ENCODE measurements around the gene PTPRE.

The PTPRE gene

DNA sequence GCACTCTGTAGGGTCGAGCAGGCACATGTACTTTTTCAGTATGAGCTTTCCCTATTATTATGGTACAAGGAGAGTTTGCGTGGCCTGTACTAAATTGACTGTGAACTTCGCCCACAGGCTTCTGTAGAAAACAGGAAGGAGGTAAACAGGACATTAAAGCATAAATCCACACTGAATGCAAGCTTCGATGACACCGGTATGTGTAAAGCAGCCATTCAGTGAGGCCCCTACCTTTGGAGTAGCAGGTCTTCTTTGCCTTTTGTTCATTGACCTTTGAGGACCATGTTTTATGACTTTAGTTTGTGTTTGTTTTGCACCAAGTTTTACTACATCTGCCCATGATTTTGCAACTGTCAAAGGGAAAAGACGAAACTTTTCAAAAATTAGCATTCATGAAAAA lies 204.8 kb downstream of the PTPRE start:
- H3K36me3 ChIP-seq (ENCODE audit: control insufficient read depth in 2 of 2, insufficient read depth in 2 of 2, low read length in 2 of 2) = peaks cover 5 to 12% of the 10 kb centered on the region in 2 donors

DNA sequence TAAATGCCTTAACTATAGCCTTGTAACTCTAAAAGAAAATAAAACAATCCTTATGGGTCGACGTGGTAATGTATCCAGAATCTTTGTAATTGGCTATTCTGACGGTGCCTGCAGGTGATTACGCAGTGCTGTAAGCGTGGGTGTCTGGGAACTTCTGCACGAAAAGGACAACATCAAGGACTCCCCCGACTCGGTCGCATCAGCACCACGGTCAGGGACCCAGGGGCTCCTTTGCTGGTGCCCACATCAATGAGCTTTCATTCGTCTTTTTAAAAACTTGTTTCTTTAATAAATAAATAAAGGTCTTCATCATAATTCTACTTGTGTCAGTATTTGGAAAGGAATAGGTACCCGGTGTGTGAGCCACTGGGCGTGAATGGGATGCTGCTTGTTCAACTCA lies 206.1 kb downstream of the PTPRE start:
- H3K27me3 ChIP-seq (ENCODE audit: control insufficient read depth in 2 of 2, insufficient read depth in 2 of 2, low read length in 2 of 2) = no peaks in the 10 kb centered on the region
- H3K4me1 ChIP-seq (ENCODE audit: control insufficient read depth in 2 of 2, insufficient read depth in 2 of 2, low read length in 2 of 2) = no peaks in the 10 kb centered on the region
- no peak overlapping the region for H3K4me3 ChIP-seq (ENCODE audit: low read length in 2 of 2)
- no peak overlapping the region for H3K9ac ChIP-seq (ENCODE audit: low read depth in 1 of 2, low read length in 2 of 2)
- H3K9me3 ChIP-seq (ENCODE audit: control insufficient read depth in 2 of 2, low read length in 2 of 2) = no peaks in the 10 kb centered on the region
- H3K27ac ChIP-seq (ENCODE audit: low read depth in 2 of 2, low read length in 2 of 2) = no peak overlapping the region
- H3K36me3 ChIP-seq (ENCODE audit: control insufficient read depth in 2 of 2, insufficient read depth in 2 of 2, low read length in 2 of 2) = peaks cover 4 to 11% of the 10 kb centered on the region in 2 donors

More for the DNA sequence above, 204.8 kb downstream of the PTPRE start:
- Histone ChIP-seq H3K4me1 (ENCODE audit: control insufficient read depth in 2 of 2, insufficient read depth in 2 of 2, low read length in 2 of 2) (no peaks in the 10 kb centered on the region), H3K27me3 (ENCODE audit: control insufficient read depth in 2 of 2, insufficient read depth in 2 of 2, low read length in 2 of 2) (no peaks in the 10 kb centered on the region), H3K9me3 (ENCODE audit: control insufficient read depth in 2 of 2, low read length in 2 of 2) (no peaks in the 10 kb centered on the region), H3K27ac (ENCODE audit: low read depth in 2 of 2, low read length in 2 of 2) (no peak overlapping the region), H3K9ac (ENCODE audit: low read depth in 1 of 2, low read length in 2 of 2) (no peak overlapping the region), H3K4me3 (ENCODE audit: low read length in 2 of 2) (no peak overlapping the region)

DNA sequence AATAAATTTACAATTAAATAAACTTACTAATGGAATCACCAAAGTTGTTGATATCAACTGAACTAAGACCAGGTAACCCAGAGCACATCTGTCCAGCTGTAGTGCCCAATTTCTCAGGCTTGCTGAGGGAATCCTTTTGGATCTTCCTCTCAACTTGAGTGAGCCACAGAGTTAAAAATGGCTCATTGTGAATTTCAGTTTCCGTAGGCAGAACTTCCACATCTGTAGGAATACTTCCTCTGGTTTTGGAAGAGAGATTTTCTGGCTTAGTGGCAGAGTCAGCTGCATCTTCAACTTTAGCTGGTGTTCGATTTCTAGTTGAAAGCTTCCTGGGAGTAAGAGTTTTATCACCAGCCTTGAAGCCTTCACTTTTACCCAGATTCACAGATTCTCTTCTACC lies 208.0 kb downstream of the PTPRE start:
- Histone ChIP-seq H3K27me3 (ENCODE audit: control insufficient read depth in 2 of 2, insufficient read depth in 2 of 2, low read length in 2 of 2) (no peaks in the 10 kb centered on the region), H3K9ac (ENCODE audit: low read depth in 1 of 2, low read length in 2 of 2) (no peak overlapping the region), H3K9me3 (ENCODE audit: control insufficient read depth in 2 of 2, low read length in 2 of 2) (no peaks in the 10 kb centered on the region), H3K27ac (ENCODE audit: low read depth in 2 of 2, low read length in 2 of 2) (no peak overlapping the region), H3K36me3 (ENCODE audit: control insufficient read depth in 2 of 2, insufficient read depth in 2 of 2, low read length in 2 of 2) (peaks cover 2 to 3% of the 10 kb centered on the region in 2 donors), H3K4me3 (ENCODE audit: low read length in 2 of 2) (no peak overlapping the region), H3K4me1 (ENCODE audit: control insufficient read depth in 2 of 2, insufficient read depth in 2 of 2, low read length in 2 of 2) (no peaks in the 10 kb centered on the region)

GRCh38 chr10:128115356-128115755 lies 208.5 kb downstream of the PTPRE start:
- no peaks in the 10 kb centered on the region for H3K27me3 ChIP-seq (ENCODE audit: control insufficient read depth in 2 of 2, insufficient read depth in 2 of 2, low read length in 2 of 2)
- H3K9me3 ChIP-seq (ENCODE audit: control insufficient read depth in 2 of 2, low read length in 2 of 2) = no peaks in the 10 kb centered on the region
- no peak overlapping the region for H3K27ac ChIP-seq (ENCODE audit: low read depth in 2 of 2, low read length in 2 of 2)
- H3K9ac ChIP-seq (ENCODE audit: low read depth in 1 of 2, low read length in 2 of 2) = no peak overlapping the region
- peaks cover 2 to 3% of the 10 kb centered on the region in 2 donors for H3K36me3 ChIP-seq (ENCODE audit: control insufficient read depth in 2 of 2, insufficient read depth in 2 of 2, low read length in 2 of 2)
- no peak overlapping the region for H3K4me3 ChIP-seq (ENCODE audit: low read length in 2 of 2)
- H3K4me1 ChIP-seq (ENCODE audit: control insufficient read depth in 2 of 2, insufficient read depth in 2 of 2, low read length in 2 of 2) = no peaks in the 10 kb centered on the region

GRCh38 chr10:128116187-128116586 lies 209.3 kb downstream of the PTPRE start:
- Histone ChIP-seq H3K27me3 (ENCODE audit: control insufficient read depth in 2 of 2, insufficient read depth in 2 of 2, low read length in 2 of 2) (no peaks in the 10 kb centered on the region), H3K36me3 (ENCODE audit: control insufficient read depth in 2 of 2, insufficient read depth in 2 of 2, low read length in 2 of 2) (peaks cover 2 to 3% of the 10 kb centered on the region in 2 donors), H3K4me1 (ENCODE audit: control insufficient read depth in 2 of 2, insufficient read depth in 2 of 2, low read length in 2 of 2) (no peaks in the 10 kb centered on the region), H3K27ac (ENCODE audit: low read depth in 2 of 2, low read length in 2 of 2) (no peak overlapping the region), H3K9me3 (ENCODE audit: control insufficient read depth in 2 of 2, low read length in 2 of 2) (no peaks in the 10 kb centered on the region), H3K4me3 (ENCODE audit: low read length in 2 of 2) (no peak overlapping the region), H3K9ac (ENCODE audit: low read depth in 1 of 2, low read length in 2 of 2) (no peak overlapping the region)

DNA sequence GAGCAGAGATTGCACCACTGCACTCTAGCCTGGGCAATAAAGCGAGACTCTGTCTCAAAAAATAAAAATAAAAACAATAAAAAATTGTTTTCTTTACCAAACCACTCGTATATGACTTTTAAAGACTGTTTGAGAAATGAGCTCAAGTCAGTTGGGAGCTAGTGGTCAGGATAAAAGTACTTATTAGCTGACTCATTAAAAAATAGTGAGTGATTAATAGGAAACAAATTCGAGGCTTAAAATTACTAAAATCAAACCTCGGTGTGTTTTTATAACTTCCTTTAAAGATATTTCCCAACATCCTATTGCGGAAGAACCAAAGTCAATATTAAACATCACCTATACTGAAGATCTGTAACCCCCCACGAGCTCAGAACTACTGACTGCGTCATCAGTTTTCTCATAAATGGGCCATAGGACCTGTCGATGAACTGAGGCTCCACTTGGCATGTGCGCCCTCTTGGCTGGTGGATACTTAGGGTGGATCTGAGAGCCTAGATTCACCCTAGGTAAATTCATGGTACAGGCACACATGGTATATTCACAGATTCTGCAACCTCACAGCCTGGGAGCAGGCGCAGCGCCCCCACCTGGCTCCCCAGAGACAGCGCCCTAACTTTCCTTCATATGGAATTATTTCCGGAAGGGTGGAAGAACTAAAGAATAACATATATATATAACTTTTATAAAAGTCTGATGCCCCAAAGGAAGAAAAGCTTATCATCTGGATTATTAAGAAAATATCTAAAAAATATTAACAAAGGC lies 210.1 kb downstream of the PTPRE start:
- Histone ChIP-seq H3K27ac (ENCODE audit: low read depth in 2 of 2, low read length in 2 of 2) (no peak overlapping the region), H3K27me3 (ENCODE audit: control insufficient read depth in 2 of 2, insufficient read depth in 2 of 2, low read length in 2 of 2) (no peaks in the 10 kb centered on the region)

DNA sequence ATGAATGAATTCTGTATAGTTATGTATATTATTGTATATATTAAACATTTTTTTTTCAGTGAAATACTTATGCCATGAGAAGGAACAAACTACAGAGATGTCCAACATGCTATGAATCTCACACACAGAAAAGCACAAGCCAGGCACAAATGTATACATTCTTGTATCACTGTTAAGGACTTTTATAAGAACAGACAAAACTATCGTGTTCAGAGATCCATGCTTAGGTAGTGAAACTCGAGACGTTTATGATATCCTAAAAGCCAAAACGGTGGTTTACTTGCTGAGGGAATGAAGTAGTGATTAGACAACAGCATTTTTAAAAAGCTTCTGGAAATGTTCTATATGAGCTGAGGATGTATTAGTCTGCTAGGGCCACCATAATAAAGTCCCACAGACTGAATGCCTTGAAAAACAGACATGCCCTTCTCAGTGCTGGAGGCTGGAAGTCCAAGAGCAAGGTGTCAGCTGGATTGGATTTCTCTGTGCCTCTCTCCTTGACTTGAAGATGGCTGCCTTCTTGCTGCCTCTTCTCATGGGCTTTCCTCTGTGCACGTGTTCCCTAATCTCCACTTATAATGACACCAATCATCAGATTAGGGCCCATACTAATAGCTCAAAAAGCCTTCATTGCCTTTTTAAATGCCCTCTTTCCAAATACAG lies 215.0 kb downstream of the PTPRE start:
- H3K9me3 ChIP-seq (ENCODE audit: control insufficient read depth in 2 of 2, low read length in 2 of 2) = no peaks in the 10 kb centered on the region
- peaks cover 9 to 11% of the 10 kb centered on the region in 2 donors for H3K4me1 ChIP-seq (ENCODE audit: control insufficient read depth in 2 of 2, insufficient read depth in 2 of 2, low read length in 2 of 2)
- no peak overlapping the region for H3K4me3 ChIP-seq (ENCODE audit: low read length in 2 of 2)
- no peak overlapping the region for H3K27ac ChIP-seq (ENCODE audit: low read depth in 2 of 2, low read length in 2 of 2)
- no peak overlapping the region for H3K9ac ChIP-seq (ENCODE audit: low read depth in 1 of 2, low read length in 2 of 2)
- peaks cover 0 to 2% of the 10 kb centered on the region in 2 donors for H3K36me3 ChIP-seq (ENCODE audit: control insufficient read depth in 2 of 2, insufficient read depth in 2 of 2, low read length in 2 of 2)
- H3K27me3 ChIP-seq (ENCODE audit: control insufficient read depth in 2 of 2, insufficient read depth in 2 of 2, low read length in 2 of 2) = no peaks in the 10 kb centered on the region

More for the DNA sequence above, 210.1 kb downstream of the PTPRE start:
- H3K36me3 ChIP-seq (ENCODE audit: control insufficient read depth in 2 of 2, insufficient read depth in 2 of 2, low read length in 2 of 2) = peaks cover 2 to 3% of the 10 kb centered on the region in 2 donors
- no peaks in the 10 kb centered on the region for H3K4me1 ChIP-seq (ENCODE audit: control insufficient read depth in 2 of 2, insufficient read depth in 2 of 2, low read length in 2 of 2)
- H3K4me3 ChIP-seq (ENCODE audit: low read length in 2 of 2) = no peak overlapping the region
- H3K9me3 ChIP-seq (ENCODE audit: control insufficient read depth in 2 of 2, low read length in 2 of 2) = no peaks in the 10 kb centered on the region
- no peak overlapping the region for H3K9ac ChIP-seq (ENCODE audit: low read depth in 1 of 2, low read length in 2 of 2)

DNA sequence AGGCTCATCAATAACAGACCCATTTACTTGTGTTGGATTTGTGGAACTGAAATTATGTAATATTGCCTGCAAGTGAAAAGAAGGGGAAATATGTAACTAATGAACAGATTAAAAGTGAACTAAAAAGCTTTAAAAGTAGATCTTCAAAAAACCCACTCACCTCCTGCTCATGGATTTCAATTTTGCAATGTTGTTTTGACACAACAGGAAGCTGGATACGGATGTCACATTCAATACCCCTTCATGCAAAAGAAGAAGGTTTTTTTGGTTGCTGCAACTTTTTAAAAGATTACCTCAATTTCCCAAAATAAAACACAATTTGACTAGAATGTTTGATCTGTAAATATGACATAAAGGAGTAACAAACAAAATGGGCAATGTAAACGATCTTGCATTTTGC lies 216.0 kb downstream of the PTPRE start:
- no peaks in the 10 kb centered on the region for H3K27me3 ChIP-seq (ENCODE audit: control insufficient read depth in 2 of 2, insufficient read depth in 2 of 2, low read length in 2 of 2)
- H3K9me3 ChIP-seq (ENCODE audit: control insufficient read depth in 2 of 2, low read length in 2 of 2) = no peaks in the 10 kb centered on the region
- H3K9ac ChIP-seq (ENCODE audit: low read depth in 1 of 2, low read length in 2 of 2) = no peak overlapping the region
- peaks cover 0 to 2% of the 10 kb centered on the region in 2 donors for H3K36me3 ChIP-seq (ENCODE audit: control insufficient read depth in 2 of 2, insufficient read depth in 2 of 2, low read length in 2 of 2)
- no peak overlapping the region for H3K4me3 ChIP-seq (ENCODE audit: low read length in 2 of 2)
- peaks cover 9 to 11% of the 10 kb centered on the region in 2 donors for H3K4me1 ChIP-seq (ENCODE audit: control insufficient read depth in 2 of 2, insufficient read depth in 2 of 2, low read length in 2 of 2)
- H3K27ac ChIP-seq (ENCODE audit: low read depth in 2 of 2, low read length in 2 of 2) = no peak overlapping the region

GRCh38 chr10:128123846-128124245 lies 216.9 kb downstream of the PTPRE start:
- no peaks in the 10 kb centered on the region for H3K36me3 ChIP-seq (ENCODE audit: control insufficient read depth in 2 of 2, insufficient read depth in 2 of 2, low read length in 2 of 2)
- peaks cover 9 to 11% of the 10 kb centered on the region in 2 donors for H3K4me1 ChIP-seq (ENCODE audit: control insufficient read depth in 2 of 2, insufficient read depth in 2 of 2, low read length in 2 of 2)
- H3K27me3 ChIP-seq (ENCODE audit: control insufficient read depth in 2 of 2, insufficient read depth in 2 of 2, low read length in 2 of 2) = no peaks in the 10 kb centered on the region
- H3K9me3 ChIP-seq (ENCODE audit: control insufficient read depth in 2 of 2, low read length in 2 of 2) = no peaks in the 10 kb centered on the region
- H3K27ac ChIP-seq (ENCODE audit: low read depth in 2 of 2, low read length in 2 of 2) = no peak overlapping the region
- H3K4me3 ChIP-seq (ENCODE audit: low read length in 2 of 2) = no peak overlapping the region
- no peak overlapping the region for H3K9ac ChIP-seq (ENCODE audit: low read depth in 1 of 2, low read length in 2 of 2)

DNA sequence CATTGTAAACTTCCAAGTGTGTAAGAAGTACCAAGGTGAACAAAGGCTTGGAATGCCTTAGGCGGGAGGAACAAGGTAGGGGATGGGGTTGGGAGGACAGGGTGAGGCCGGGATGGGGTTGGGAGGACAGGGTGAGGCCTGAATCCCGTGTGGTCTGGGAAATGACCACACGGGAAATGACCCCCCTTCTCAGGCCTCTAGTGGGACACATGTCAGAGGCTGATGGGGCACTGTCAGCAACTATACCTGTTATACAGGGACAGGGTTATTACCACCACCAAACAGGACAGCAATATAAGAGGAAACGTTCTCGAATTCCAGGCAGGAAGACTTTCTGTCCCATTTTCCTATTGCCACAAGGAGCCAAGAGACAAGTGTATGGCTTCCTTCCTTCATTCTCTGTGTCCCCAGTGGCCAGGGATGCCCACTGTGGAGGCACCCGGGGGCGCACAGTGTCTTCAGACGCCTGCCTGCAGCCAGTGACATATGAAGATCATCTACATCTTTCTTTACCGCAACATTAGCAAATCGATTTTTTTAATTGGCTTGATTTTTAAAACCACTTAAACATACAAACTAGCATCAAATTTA lies 218.0 kb downstream of the PTPRE start:
- no peak overlapping the region for H3K27ac ChIP-seq (ENCODE audit: low read depth in 2 of 2, low read length in 2 of 2)
- H3K4me3 ChIP-seq (ENCODE audit: low read length in 2 of 2) = peak overlapping the region; percentile 63 to 77

More for the DNA sequence above, 218.0 kb downstream of the PTPRE start:
- Histone ChIP-seq H3K9me3 (ENCODE audit: control insufficient read depth in 2 of 2, low read length in 2 of 2) (no peaks in the 10 kb centered on the region), H3K36me3 (ENCODE audit: control insufficient read depth in 2 of 2, insufficient read depth in 2 of 2, low read length in 2 of 2) (no peaks in the 10 kb centered on the region), H3K27me3 (ENCODE audit: control insufficient read depth in 2 of 2, insufficient read depth in 2 of 2, low read length in 2 of 2) (no peaks in the 10 kb centered on the region), H3K9ac (ENCODE audit: low read depth in 1 of 2, low read length in 2 of 2) (peak overlapping the region in 1 of 2 donors; percentile 62), H3K4me1 (ENCODE audit: control insufficient read depth in 2 of 2, insufficient read depth in 2 of 2, low read length in 2 of 2) (peaks cover 9 to 11% of the 10 kb centered on the region in 2 donors)
